HG03520 (cell line): ENCODE results near the gene FAM98B.
"Not testable (repeated sequence)": the region's sequence is repeated elsewhere in the genome, so short reads cannot be mapped to it uniquely, and the experiment has no call there.

Source experiments
- ATAC-seq: cut with Tn5 transposase; IDR thresholded peaks from one replicate; pipeline ENCODE4 v1.9.1; 2021; ENCODE audit warnings: mild to moderate bottlenecking, moderate library complexity; ENCODE audit not compliant: unreplicated experiment

Gene FAM98B

GRCh38 chr15:38453971-38454695, at the start of gene FAM98B:
TSS of gene FAM98B (plus strand) at chr15:38454127. CDS start at chr15:38454162, 35 bp downstream.
- peak; percentile 91 for ATAC-seq

- no peak for ATAC-seq
Observed at GRCh38 chr15:38406436-38406835, 47.5 kb upstream of the FAM98B start.

- ATAC-seq = no peak
Observed at GRCh38 chr15:38408576-38408975, 45.4 kb upstream of the FAM98B start.

DNA sequence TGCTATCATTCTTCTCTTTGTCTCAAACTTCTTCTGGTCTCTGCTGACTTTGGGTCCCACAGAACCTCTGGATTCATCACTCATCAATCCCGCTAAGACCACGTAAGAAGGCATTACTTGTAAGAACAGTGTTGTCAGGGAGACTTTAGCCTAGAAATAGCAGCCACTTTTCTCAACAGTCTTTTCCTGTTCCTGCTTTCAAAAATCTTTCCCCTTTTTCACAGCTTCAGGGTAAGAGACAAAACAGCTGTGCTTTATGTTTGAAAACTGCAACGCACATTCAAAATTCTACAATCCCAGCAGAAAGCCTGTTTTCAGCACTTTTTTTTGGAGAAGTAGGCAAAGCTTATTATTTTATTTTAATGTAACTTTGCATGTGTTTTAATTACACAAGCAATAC, 42.0 kb upstream of the FAM98B start:
- no peak for ATAC-seq

GRCh38 chr15:38412466-38412865, 41.5 kb upstream of the FAM98B start:
- ATAC-seq = no peak

- ATAC-seq = no peak
Observed at GRCh38 chr15:38414357-38414756, 39.6 kb upstream of the FAM98B start.

DNA sequence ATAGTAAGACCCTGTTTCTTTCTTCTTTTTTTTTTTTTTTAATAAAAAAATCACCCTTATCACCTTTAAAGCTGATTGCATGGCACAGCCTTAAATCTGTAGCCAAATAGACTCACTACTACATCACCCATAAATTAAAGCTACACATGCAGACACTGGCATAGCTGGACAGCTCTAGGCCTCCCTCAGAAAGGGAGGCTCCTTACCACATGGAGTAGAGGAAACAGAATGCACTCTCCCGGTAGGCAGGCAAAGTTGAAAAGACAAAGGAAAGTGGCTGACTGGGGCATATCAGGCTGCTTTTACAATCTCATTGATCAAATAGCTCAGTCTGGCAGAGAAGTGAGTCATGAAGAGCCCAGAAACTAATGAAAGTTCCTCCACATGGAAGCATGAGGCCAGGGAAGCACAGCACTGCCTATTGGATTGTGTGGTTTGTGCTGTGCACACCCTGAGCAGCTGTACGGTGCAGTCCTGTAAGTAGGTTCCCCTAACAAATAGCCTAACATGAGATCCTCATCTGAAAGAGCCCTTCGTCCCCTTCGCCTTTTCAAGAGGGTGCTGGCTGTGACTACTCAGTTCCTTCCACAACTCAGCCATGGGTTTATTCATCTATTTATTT, 32.7 kb upstream of the FAM98B start:
- no peak for ATAC-seq

GRCh38 chr15:38424101-38424552, 29.8 kb upstream of the FAM98B start:
- ATAC-seq = peak; percentile 63

DNA sequence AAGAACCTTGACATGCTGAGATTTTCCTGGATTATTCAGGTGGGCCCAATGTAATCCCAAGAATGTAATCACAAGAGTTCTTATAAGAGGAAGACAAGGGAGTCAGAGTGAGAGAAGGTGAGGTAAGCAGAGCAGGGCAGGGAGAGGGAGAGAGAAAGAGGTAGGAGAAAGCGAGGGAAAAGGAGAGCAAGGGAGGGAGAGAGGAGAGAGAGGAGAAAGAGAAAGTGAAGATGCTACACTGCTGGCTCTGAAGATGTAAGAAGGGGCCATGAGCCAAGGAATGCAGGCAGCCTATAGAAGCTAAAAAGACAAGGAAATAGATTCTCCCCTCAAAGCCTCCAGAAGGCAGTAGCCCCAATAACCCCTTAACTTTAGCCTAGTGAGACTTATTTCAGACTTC, 28.7 kb upstream of the FAM98B start:
- no peak for ATAC-seq

DNA sequence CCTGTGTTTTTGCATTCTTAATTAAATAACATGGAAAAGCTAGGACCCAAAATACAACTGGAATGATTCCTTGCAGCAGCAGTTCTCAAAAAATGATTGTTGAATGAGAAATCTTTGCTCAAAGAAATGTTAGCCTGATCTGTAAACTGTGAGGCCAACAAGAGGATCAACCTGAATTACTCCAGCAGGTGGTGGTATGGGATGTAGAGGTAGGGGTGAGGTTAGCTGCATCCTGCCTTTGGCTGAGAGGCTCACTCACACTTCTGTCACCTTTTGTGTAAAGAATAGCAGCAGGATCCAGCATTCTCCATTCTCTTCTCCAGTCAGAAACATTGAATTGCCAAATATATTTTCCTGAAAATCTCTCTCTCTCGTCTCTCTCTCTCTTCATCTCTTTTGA, 26.5 kb upstream of the FAM98B start:
- no peak for ATAC-seq

GRCh38 chr15:38430106-38430760, 23.7 kb upstream of the FAM98B start:
- no peak for ATAC-seq

GRCh38 chr15:38436993-38437392, 16.9 kb upstream of the FAM98B start:
- no peak for ATAC-seq

DNA sequence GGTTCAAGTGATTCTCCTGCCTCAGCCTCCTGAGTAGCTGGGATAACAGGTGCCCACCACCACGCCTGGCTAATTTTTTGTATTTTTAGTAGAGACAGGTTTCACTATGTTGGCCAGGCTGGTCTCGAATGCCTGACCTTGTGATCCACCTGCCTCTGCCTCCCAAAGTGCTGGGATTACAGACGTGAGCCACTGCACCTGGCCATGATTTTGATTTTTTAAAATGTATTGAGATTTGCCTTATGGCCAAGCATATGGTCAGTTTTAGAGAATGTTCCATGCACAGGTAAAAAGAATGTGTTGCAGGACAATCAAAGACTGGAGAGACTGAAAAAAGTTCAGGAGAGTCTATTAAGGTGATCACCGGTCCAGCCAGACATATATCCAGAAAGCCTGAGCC, 16.3 kb upstream of the FAM98B start:
- ATAC-seq = not testable (repeated sequence)

- no peak for ATAC-seq
Observed at GRCh38 chr15:38438031-38438986, 15.6 kb upstream of the FAM98B start.

DNA sequence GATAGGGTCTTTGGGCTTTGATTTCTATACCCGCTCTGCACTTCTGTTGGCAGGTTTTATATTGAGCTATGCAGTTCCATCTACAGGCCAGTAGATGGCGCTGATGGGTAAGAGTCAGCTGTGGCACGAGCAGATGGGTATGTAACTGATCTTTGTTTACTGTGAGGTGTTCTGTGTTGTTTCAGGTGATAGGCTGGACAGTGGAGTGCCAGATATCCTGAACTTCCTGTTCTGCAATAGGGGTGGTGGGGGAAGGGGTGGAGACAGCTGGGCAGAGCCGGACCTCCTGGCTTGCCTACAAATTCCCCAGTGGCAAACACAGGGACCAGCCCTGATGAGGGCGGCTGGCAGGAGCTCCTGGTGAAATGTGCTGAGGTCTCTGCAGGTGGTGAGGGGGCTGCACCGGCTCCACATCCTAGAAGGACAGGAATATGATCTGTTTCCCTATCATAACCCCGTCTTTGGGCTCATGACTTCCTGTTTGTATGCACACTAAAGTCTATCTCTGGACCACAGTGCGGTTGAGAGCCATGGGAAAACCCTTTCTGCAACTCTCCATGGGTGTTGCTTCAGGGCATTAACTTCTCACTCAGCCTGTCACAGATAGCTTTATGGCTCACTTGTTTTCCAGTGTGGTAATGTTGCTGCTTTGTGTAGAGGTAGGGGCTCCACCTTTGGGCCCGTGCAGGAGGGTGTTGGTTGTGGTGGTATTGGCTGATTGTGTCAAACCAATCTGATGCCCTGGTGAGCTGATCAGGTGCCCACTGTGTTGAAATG, 13.4 kb upstream of the FAM98B start:
- peak; percentile 75 for ATAC-seq

GRCh38 chr15:38441130-38441519, 12.8 kb upstream of the FAM98B start:
- no peak for ATAC-seq

GRCh38 chr15:38454696-38455090, 766 bp downstream of the FAM98B start:
- ATAC-seq = no peak

- ATAC-seq = no peak
Observed at GRCh38 chr15:38455092-38455491, 1.2 kb downstream of the FAM98B start.

- no peak for ATAC-seq
Observed at GRCh38 chr15:38458646-38459045, 4.7 kb downstream of the FAM98B start.

GRCh38 chr15:38459480-38459879, 5.6 kb downstream of the FAM98B start:
- no peak for ATAC-seq
